ENCODE data around the gene CPAMD8. TPM values are rescaled to one million over a fixed set of nuclear protein-coding genes. Genes with fewer than 3 reads are reported as not detected.

The CPAMD8 gene
- total RNA-seq, 2 donors from 2014 or later = 5.5 to 21.4 TPM

DNA sequence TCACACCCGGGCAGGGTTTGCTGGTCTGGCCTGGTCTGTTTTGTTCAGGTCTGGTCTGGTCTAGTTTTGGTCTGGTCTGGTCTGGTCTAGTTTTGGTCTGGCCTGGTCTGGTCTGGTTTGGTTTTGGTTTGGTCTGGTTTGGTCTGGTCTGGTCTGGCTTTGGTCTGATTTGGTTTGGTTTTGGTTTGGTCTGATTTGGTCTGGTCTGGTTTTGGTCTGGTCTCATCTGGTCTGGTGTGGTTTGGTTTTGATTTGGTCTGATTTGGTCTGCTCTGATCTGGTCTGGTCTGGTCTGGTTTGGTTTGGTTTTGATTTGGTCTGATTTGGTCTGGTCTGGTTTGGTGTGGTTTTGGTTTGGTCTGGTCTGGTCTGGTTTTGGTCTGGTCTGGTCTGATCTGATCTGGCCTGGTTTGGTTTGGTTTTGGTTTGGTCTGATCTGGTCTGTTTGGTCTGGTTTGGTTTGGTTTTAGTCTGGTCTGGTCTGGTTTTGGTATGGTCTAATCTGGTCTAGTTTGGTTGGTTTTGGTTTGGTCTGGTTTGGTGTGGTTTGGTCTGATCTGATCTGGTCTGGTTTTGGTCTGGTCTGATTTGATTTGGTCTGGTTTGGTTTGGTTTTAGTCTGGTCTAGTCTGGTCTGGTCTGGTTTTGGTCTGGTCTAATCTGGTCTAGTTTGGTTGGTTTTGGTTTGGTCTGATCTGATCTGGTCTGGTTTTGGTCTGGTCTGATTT is 152.2 kb downstream of the CPAMD8 start:
- peaks cover 73% of the 10 kb centered on the region for H3K36me3 ChIP-seq
- H3K27ac ChIP-seq = no peak overlapping the region
- no peak overlapping the region for H3K4me3 ChIP-seq
- no peak for DNase-seq (ENCODE audit: low spot score)
- TF ChIP-seq, protein P1, sequence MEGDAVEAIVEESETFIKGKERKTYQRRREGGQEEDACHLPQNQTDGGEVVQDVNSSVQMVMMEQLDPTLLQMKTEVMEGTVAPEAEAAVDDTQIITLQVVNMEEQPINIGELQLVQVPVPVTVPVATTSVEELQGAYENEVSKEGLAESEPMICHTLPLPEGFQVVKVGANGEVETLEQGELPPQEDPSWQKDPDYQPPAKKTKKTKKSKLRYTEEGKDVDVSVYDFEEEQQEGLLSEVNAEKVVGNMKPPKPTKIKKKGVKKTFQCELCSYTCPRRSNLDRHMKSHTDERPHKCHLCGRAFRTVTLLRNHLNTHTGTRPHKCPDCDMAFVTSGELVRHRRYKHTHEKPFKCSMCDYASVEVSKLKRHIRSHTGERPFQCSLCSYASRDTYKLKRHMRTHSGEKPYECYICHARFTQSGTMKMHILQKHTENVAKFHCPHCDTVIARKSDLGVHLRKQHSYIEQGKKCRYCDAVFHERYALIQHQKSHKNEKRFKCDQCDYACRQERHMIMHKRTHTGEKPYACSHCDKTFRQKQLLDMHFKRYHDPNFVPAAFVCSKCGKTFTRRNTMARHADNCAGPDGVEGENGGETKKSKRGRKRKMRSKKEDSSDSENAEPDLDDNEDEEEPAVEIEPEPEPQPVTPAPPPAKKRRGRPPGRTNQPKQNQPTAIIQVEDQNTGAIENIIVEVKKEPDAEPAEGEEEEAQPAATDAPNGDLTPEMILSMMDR (IDR thresholded peaks at IDR 0.05) = no peak
- H3K27me3 ChIP-seq = no peaks in the 10 kb centered on the region
- H3K4me1 ChIP-seq = peaks cover 0 to 7% of the 10 kb centered on the region in 2 donors
- no peaks in the 10 kb centered on the region for H3K9me3 ChIP-seq

DNA sequence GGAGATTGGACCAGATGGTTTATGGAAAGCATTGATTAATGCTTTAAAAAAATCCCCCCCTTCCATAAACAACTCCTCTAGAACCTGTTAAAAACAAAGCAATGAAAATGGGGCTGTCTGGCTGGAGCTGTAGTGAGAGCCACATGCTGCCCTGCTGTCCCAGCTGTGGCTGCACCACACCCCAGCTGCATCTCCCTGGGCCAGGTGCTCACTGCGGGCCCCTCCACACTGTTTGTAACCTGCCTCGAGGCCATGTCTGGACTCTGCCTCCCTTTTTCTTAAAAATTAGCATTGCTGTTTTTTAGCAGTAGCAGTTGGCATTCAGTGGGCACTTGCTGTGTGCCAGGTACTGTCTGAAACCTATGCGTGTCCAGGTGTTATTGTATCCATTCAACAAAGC is 153.0 kb downstream of the CPAMD8 start:
- Histone ChIP-seq H3K9me3 (no peaks in the 10 kb centered on the region), H3K27ac (peak overlapping the region in 1 of 2 donors; percentile 67), H3K4me1 (peaks cover 0 to 7% of the 10 kb centered on the region in 2 donors), H3K27me3 (no peaks in the 10 kb centered on the region), H3K36me3 (peaks cover 73% of the 10 kb centered on the region), H3K4me3 (no peak overlapping the region)
- no peak for DNase-seq (ENCODE audit: low spot score)
- TF ChIP-seq, protein P1 (IDR thresholded peaks at IDR 0.05) = no peak

DNA sequence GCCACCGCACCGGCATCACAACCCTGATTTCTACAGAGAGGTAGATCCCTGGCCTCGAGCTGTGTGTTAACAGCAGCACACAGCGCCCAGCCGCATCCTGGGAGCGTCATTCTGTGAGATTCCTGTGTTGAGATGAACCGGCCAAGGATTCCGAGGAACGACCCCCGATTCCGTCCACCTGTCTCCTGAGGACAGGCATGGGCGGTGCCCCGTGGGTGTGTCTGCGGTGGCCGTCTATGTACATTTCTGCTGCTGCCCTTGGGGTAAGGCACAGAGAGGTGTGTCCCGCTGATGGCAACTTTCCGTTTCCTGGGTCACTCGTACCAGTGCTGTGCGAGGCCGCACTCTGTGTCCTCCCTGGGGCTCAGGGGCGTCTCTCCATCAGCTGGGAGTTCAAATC is 153.9 kb downstream of the CPAMD8 start:
- H3K9me3 ChIP-seq = no peaks in the 10 kb centered on the region
- H3K4me1 ChIP-seq = peaks cover 0 to 7% of the 10 kb centered on the region in 2 donors
- TF ChIP-seq, protein P1 (IDR thresholded peaks at IDR 0.05) = no peak
- peak overlapping the region; percentile 40 to 67 for H3K27ac ChIP-seq
- H3K27me3 ChIP-seq = no peaks in the 10 kb centered on the region
- peaks cover 73% of the 10 kb centered on the region for H3K36me3 ChIP-seq
- no peak overlapping the region for H3K4me3 ChIP-seq
- DNase-seq (ENCODE audit: low spot score) = no peak

DNA sequence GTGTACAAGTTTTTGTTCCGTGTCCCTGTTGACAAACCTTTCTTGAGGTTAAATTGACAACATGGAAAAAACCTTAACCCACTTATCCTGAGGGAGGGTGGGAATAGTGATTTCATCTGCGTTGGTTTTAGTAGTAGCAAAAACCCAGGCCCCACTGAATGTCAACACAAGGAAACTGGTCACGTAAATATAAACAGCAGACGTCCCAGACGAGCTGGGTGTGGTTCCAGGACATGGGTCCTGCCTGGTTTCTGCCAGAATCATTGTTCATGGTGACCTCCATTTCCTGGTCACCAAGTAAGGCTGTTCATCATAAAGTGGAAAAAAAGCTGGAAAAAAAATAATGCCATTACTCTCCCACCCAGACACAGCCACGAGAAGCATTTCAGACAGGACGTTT is 154.7 kb downstream of the CPAMD8 start:
- Histone ChIP-seq H3K9me3 (no peaks in the 10 kb centered on the region), H3K4me1 (peaks cover 0 to 16% of the 10 kb centered on the region in 2 donors), H3K27ac (peak overlapping the region; percentile 49 to 67), H3K4me3 (no peak overlapping the region), H3K36me3 (peaks cover 73% of the 10 kb centered on the region), H3K27me3 (no peaks in the 10 kb centered on the region)
- TF ChIP-seq, protein P1 (IDR thresholded peaks at IDR 0.05) = no peak
- no peak for DNase-seq (ENCODE audit: low spot score)

DNA sequence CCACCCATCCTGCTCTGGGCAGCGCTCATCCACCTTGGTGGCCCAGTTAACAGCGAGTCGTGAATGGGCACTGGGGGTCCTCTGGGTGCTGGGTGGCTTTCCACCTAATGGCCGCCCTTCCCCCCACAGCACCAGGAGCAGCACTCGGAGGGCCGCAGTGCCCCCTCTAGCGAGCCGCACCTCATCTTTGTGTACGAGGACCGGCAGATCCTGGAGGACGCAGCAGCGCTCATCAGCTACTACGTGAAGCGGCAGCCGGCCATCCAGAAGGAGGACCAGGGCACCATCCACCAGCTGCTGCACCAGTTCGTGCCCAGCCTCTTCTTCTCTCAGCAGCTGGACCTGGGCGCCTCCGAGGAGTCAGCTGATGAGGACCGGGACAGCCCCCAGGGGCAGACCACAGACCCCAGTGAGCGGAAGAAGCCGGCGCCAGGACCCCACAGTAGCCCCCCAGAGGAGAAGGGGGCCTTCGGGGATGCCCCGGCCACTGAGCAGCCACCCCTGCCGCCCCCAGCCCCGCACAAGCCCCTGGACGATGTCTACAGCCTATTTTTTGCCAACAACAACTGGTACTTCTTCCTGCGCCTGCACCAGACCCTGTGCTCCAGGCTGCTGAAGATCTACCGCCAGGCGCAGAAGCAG is 157.2 kb downstream of the CPAMD8 start:
- no peak for DNase-seq (ENCODE audit: low spot score)
- Histone ChIP-seq H3K36me3 (peaks cover 85% of the 10 kb centered on the region), H3K27me3 (no peaks in the 10 kb centered on the region), H3K4me3 (no peak overlapping the region), H3K9me3 (no peaks in the 10 kb centered on the region), H3K27ac (no peak overlapping the region), H3K4me1 (peaks cover 0 to 16% of the 10 kb centered on the region in 2 donors)
- TF ChIP-seq, protein P1 (IDR thresholded peaks at IDR 0.05) = no peak

Data from right atrium auricular region (tissue), 2 donors.